GM12801 (cell line): Measurements from ENCODE around the gene MAN1C1.

Source experiments
- CTCF ChIP-seq: IDR thresholded peaks from one replicate; pipeline ENCODE4 v1.5.1; 2011; ENCODE audit warnings: control low read depth; ENCODE audit not compliant: insufficient read length; ENCODE audit errors: extremely low read depth

MAN1C1 gene

GRCh38 chr1:25829046-25829445, 212.5 kb downstream of the MAN1C1 start:
- TF ChIP-seq CTCF, result no peak

- TF ChIP-seq CTCF, result no peak
Observed at GRCh38 chr1:25831569-25832196, 215.1 kb downstream of the MAN1C1 start.

GRCh38 chr1:25832336-25833037, 215.9 kb downstream of the MAN1C1 start:
- TF ChIP-seq CTCF, result no peak

GRCh38 chr1:25833158-25833557, 216.6 kb downstream of the MAN1C1 start:
- no peak for TF ChIP-seq CTCF
